ENCODE measurements around the gene KCNIP3.

DNA sequence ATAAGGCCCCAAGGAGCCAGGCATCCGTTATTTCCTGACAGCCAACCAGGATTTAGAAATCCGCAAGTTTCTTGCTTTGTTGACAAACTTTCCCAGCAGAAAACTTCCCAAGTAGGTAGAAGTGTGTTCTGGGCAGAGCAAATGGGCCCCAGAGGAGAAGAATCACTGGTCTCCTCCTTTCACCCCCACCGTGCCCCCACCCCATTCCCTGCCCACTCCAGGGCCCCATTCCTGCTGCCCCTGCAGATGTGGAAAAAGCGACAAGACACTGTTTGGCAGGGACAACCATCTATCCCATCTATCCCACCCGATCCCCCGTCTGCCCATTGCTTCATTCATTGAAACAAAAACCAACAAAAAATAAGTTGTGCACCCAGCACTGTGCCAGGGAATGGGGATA lies 95.2 kb downstream of the KCNIP3 start:
- TF ChIP-seq, protein P1, sequence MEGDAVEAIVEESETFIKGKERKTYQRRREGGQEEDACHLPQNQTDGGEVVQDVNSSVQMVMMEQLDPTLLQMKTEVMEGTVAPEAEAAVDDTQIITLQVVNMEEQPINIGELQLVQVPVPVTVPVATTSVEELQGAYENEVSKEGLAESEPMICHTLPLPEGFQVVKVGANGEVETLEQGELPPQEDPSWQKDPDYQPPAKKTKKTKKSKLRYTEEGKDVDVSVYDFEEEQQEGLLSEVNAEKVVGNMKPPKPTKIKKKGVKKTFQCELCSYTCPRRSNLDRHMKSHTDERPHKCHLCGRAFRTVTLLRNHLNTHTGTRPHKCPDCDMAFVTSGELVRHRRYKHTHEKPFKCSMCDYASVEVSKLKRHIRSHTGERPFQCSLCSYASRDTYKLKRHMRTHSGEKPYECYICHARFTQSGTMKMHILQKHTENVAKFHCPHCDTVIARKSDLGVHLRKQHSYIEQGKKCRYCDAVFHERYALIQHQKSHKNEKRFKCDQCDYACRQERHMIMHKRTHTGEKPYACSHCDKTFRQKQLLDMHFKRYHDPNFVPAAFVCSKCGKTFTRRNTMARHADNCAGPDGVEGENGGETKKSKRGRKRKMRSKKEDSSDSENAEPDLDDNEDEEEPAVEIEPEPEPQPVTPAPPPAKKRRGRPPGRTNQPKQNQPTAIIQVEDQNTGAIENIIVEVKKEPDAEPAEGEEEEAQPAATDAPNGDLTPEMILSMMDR (IDR thresholded peaks at IDR 0.05), result no peak
- TF ChIP-seq POLR2A (IDR thresholded peaks at IDR 0.05), result no peak

All from esophagus squamous epithelium (tissue), 4 donors.